ENCODE data around the gene MRPS25. TPM values are rescaled to one million over a fixed set of nuclear protein-coding genes. Genes with fewer than 3 reads are reported as not detected.

The MRPS25 gene
- total and polyA plus RNA-seq, 2 experiments from 2014 or later: 47.9 to 75.0 TPM

GRCh38 chr3:15065550-15066007 lies 464 bp upstream of the MRPS25 start (continued):
- no peak for TF ChIP-seq CTCF (conservative IDR thresholded peaks at IDR 0.05; ENCODE audit: low read depth in 2 of 2)
- TF ChIP-seq CREB1 (CRISPR knock-in tag; IDR thresholded peaks at IDR 0.05; ENCODE audit: low read depth): no peak

- Histone ChIP-seq H3K79me2 (replicated peaks; ENCODE audit: insufficient read depth) (peaks cover 38% of the 10 kb centered on the region), H3K4me1 (ENCODE audit: insufficient read depth) (peaks cover 6% of the 10 kb centered on the region; the same call in 1 of the 2 replicates), H3K4me2 (peak overlapping the region; percentile 77), H2AFZ (peak overlapping the region; percentile 94), H3F3A (replicated peaks; ENCODE audit: low read depth) (no peaks in the 10 kb centered on the region), H3K27me3 (ENCODE audit: insufficient read depth) (no peaks in the 10 kb centered on the region), H3K9me2 (ENCODE audit: insufficient read depth) (no peaks in the 10 kb centered on the region), H3K4me3 (peak overlapping the region; percentile 93), H3K27ac (ENCODE audit: low read depth) (no peak overlapping the region), H4K20me1 (replicated peaks; ENCODE audit: insufficient read depth) (peaks cover 8% of the 10 kb centered on the region; the same call in 1 of the 2 replicates), H3K36me3 (ENCODE audit: insufficient read depth) (no peaks in the 10 kb centered on the region; the same call in 1 of the 2 replicates)
- peaks cover 18% of the 10 kb centered on the region for H3K4me1 Mint-ChIP-seq
- peak; percentile 37 for DNase-seq (ENCODE audit: low spot score)
- H3K27me3 Mint-ChIP-seq (ENCODE audit: insufficient read depth, low read depth, poor library complexity): peaks cover 12% of the 10 kb centered on the region
- peaks cover 36% of the 10 kb centered on the region for H3K36me3 Mint-ChIP-seq (ENCODE audit: low read depth)
- H3K9me3 Mint-ChIP-seq: peaks cover 4% of the 10 kb centered on the region
- H3K4me3 Mint-ChIP-seq: peak overlapping the region; percentile 98
- ATAC-seq: peak; percentile 20
- peak overlapping the region; percentile 78; the same call in 1 of the 2 replicates for H3K27ac Mint-ChIP-seq
- TF ChIP-seq CREB1 (CRISPR knock-in tag; IDR thresholded peaks at IDR 0.05; ENCODE audit: low read depth) (no peak), REST (IDR thresholded peaks at IDR 0.05; ENCODE audit: unreplicated experiment) (no peak), ZNF462 (CRISPR knock-in tag; IDR thresholded peaks at IDR 0.05) (no peak), EZH2 (IDR thresholded peaks at IDR 0.05; ENCODE audit: low read depth, unreplicated experiment) (no peak), ZNF331 (CRISPR knock-in tag; IDR thresholded peaks at IDR 0.05; ENCODE audit: low read depth) (no peak), CTCF (conservative IDR thresholded peaks at IDR 0.05; ENCODE audit: low read depth in 2 of 2) (no peak), STAT1 (IDR thresholded peaks at IDR 0.05; ENCODE audit: unreplicated experiment) (no peak), EZH2phosphoT487 (IDR thresholded peaks at IDR 0.05; ENCODE audit: unreplicated experiment) (no peak)
Measured at GRCh38 chr3:15064299-15064834, 748 bp downstream of the MRPS25 start.

Measured in GM23338 (cell line).